NB4 (cell line): ENCODE results near the gene ZNF397.

Experiments used
- POLR2A ChIP-seq: IDR thresholded peaks from 2 replicates; pipeline ENCODE4 v1.6.1; 2011; ENCODE audit warnings: mild to moderate bottlenecking; ENCODE audit not compliant: insufficient read length; ENCODE audit errors: extremely low read depth
- TF ChIP-seq, protein P1 (sequence below): IDR thresholded peaks from one replicate; pipeline ENCODE4 v1.5.1; 2012; ENCODE audit warnings: low read depth, low read length
- TF ChIP-seq, protein P2 (sequence below): IDR thresholded peaks from 2 replicates; pipeline ENCODE4 v1.6.1; 2011; ENCODE audit warnings: low read depth, low read length

DNA sequence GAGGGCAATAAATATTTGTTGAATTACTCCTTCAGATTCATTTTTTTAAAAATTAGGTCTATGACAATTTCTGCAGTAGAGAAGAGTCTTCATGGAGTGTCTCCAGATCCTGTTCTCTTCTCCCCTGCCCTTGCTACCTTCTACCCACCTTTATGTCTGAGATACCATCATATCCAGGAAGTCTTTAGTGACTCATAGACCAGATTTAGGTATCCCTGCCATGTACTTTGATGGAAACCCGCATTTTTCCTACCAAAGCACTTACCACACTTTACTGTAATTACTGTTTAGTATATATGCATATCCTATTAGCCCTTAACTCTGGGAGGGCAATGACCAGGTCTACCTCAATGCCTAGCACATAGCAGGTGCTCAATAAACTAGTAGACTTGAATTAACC, 11.6 kb downstream of the ZNF397 start:
- TF ChIP-seq, protein P1, sequence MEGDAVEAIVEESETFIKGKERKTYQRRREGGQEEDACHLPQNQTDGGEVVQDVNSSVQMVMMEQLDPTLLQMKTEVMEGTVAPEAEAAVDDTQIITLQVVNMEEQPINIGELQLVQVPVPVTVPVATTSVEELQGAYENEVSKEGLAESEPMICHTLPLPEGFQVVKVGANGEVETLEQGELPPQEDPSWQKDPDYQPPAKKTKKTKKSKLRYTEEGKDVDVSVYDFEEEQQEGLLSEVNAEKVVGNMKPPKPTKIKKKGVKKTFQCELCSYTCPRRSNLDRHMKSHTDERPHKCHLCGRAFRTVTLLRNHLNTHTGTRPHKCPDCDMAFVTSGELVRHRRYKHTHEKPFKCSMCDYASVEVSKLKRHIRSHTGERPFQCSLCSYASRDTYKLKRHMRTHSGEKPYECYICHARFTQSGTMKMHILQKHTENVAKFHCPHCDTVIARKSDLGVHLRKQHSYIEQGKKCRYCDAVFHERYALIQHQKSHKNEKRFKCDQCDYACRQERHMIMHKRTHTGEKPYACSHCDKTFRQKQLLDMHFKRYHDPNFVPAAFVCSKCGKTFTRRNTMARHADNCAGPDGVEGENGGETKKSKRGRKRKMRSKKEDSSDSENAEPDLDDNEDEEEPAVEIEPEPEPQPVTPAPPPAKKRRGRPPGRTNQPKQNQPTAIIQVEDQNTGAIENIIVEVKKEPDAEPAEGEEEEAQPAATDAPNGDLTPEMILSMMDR, result no peak
- TF ChIP-seq POLR2A, result no peak
- TF ChIP-seq, protein P2, sequence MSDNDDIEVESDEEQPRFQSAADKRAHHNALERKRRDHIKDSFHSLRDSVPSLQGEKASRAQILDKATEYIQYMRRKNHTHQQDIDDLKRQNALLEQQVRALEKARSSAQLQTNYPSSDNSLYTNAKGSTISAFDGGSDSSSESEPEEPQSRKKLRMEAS, result no peak
